Urinary bladder (tissue), 4 donors: Measurements from ENCODE around the gene UNKL. TPM values are rescaled to one million over a fixed set of nuclear protein-coding genes. Genes with fewer than 3 reads are reported as not detected.

Experiments
- DNase-seq: peaks from one replicate; pipeline ENCODE4 v3.0.0-alpha.2; 2015; ENCODE audit errors: extremely low spot score
- H3K27ac ChIP-seq: one replicate; pipeline ENCODE4 v1.5.1; 2013; ENCODE audit warnings: low read depth, mild to moderate bottlenecking, moderate library complexity
- H3K36me3 ChIP-seq: one replicate; pipeline ENCODE4 v1.6.1; 2013; ENCODE audit warnings: mild to moderate bottlenecking, moderate library complexity; ENCODE audit not compliant: insufficient read depth
- H3K4me1 ChIP-seq: one replicate; pipeline ENCODE4 v1.6.1; 2013; ENCODE audit warnings: mild to moderate bottlenecking, moderate library complexity; ENCODE audit not compliant: insufficient read depth
- H3K4me3 ChIP-seq: one replicate; pipeline ENCODE4 v1.5.1; 2013; ENCODE audit warnings: low read depth, low read length
- WGBS: extraction: QIAGEN DNeasy Blood & Tissue Kit; methylation state at CpG from one replicate; pipeline ENCODE4 v1.1.7; 2013; 5-methylcytosine and 5-hydroxymethylcytosine counted together
- polyA plus RNA-seq: library from polyadenylated mRNA; stranded (reverse); fragments of 200-250 nt; gene quantifications from one replicate; pipeline ENCODE4 v1.2.3, GENCODE V29; 2013
- total RNA-seq: library from RNA; depleted of rRNA; stranded (reverse); fragments of >200 nt; gene quantifications from one replicate; pipeline ENCODE4 v1.2.3, GENCODE V29; 2014
- donor health status: healthy with polysubstance abuse.
- donor health status: healthy.

The UNKL gene
- total and polyA plus RNA-seq, 2 donors = 11.2 to 18.7 TPM

- H3K27ac ChIP-seq = no peak overlapping the region
- H3K4me3 ChIP-seq = no peak overlapping the region
- WGBS = 88% methylated on average over 10 of the region's 10 CpGs
- DNase-seq = no peak
- H3K36me3 ChIP-seq = no peaks in the 10 kb centered on the region
- peaks cover 3% of the 10 kb centered on the region for H3K4me1 ChIP-seq
Measured at GRCh38 chr16:1377406-1378010, 37.0 kb downstream of the UNKL start.

- 90% methylated on average over 19 of the region's 19 CpGs for WGBS
- H3K27ac ChIP-seq = no peak overlapping the region
- DNase-seq = no peak
- H3K36me3 ChIP-seq = no peaks in the 10 kb centered on the region
- H3K4me3 ChIP-seq = no peak overlapping the region
- peaks cover 3% of the 10 kb centered on the region for H3K4me1 ChIP-seq
Measured at GRCh38 chr16:1375741-1376410, 38.6 kb downstream of the UNKL start.

- WGBS = 93% methylated on average over 24 of the region's 24 CpGs
- no peaks in the 10 kb centered on the region for H3K36me3 ChIP-seq
Measured at GRCh38 chr16:1375298-1375640, 39.2 kb downstream of the UNKL start.

GRCh38 chr16:1374418-1375297, 39.8 kb downstream of the UNKL start:
- Histone ChIP-seq H3K27ac (no peak overlapping the region), H3K4me3 (no peak overlapping the region), H3K36me3 (no peaks in the 10 kb centered on the region), H3K4me1 (peaks cover 3% of the 10 kb centered on the region)
- no peak for DNase-seq
- 91% methylated on average over 46 of the region's 46 CpGs for WGBS

More at GRCh38 chr16:1375298-1375640, 39.2 kb downstream of the UNKL start:
- DNase-seq = no peak
- no peak overlapping the region for H3K27ac ChIP-seq
- H3K4me1 ChIP-seq = peaks cover 3% of the 10 kb centered on the region
- no peak overlapping the region for H3K4me3 ChIP-seq

GRCh38 chr16:1372292-1372950, 42.1 kb downstream of the UNKL start:
- DNase-seq = no peak
- Histone ChIP-seq H3K4me1 (no peaks in the 10 kb centered on the region), H3K4me3 (no peak overlapping the region), H3K27ac (no peak overlapping the region), H3K36me3 (no peaks in the 10 kb centered on the region)
- 95% methylated on average over 17 of the region's 21 CpGs for WGBS

GRCh38 chr16:1371054-1371978, 43.2 kb downstream of the UNKL start:
- DNase-seq = no peak
- WGBS = 94% methylated on average over 33 of the region's 33 CpGs
- Histone ChIP-seq H3K4me3 (no peak overlapping the region), H3K27ac (no peak overlapping the region), H3K4me1 (no peaks in the 10 kb centered on the region), H3K36me3 (no peaks in the 10 kb centered on the region)

- WGBS = 84% methylated on average over 27 of the region's 27 CpGs
- H3K27ac ChIP-seq = no peak overlapping the region
- no peaks in the 10 kb centered on the region for H3K4me1 ChIP-seq
- no peak overlapping the region for H3K4me3 ChIP-seq
- peaks cover 4% of the 10 kb centered on the region for H3K36me3 ChIP-seq
- DNase-seq = no peak
Measured at GRCh38 chr16:1367486-1368174, 46.9 kb downstream of the UNKL start.

GRCh38 chr16:1366712-1367299, 47.7 kb downstream of the UNKL start:
- DNase-seq = no peak
- Histone ChIP-seq H3K4me3 (no peak overlapping the region), H3K36me3 (peaks cover 7% of the 10 kb centered on the region), H3K27ac (no peak overlapping the region), H3K4me1 (no peaks in the 10 kb centered on the region)
- 91% methylated on average over 24 of the region's 24 CpGs for WGBS

- Histone ChIP-seq H3K27ac (no peak overlapping the region), H3K4me3 (no peak overlapping the region), H3K36me3 (peaks cover 8% of the 10 kb centered on the region), H3K4me1 (no peaks in the 10 kb centered on the region)
- 90% methylated on average over 29 of the region's 29 CpGs for WGBS
- no peak for DNase-seq
Measured at GRCh38 chr16:1366060-1366711, 48.3 kb downstream of the UNKL start.

GRCh38 chr16:1364510-1364909, 50.0 kb downstream of the UNKL start:
- Histone ChIP-seq H3K4me3 (no peak overlapping the region), H3K36me3 (peaks cover 8% of the 10 kb centered on the region), H3K27ac (no peak overlapping the region), H3K4me1 (no peaks in the 10 kb centered on the region)
- DNase-seq = no peak
- 89% methylated on average over 22 of the region's 22 CpGs for WGBS

- no peaks in the 10 kb centered on the region for H3K4me1 ChIP-seq
- no peak overlapping the region for H3K4me3 ChIP-seq
- 51% methylated on average over 18 of the region's 18 CpGs for WGBS
- no peak for DNase-seq
- H3K27ac ChIP-seq = no peak overlapping the region
- peaks cover 8% of the 10 kb centered on the region for H3K36me3 ChIP-seq
Measured at GRCh38 chr16:1363501-1364041, 50.9 kb downstream of the UNKL start.
